Measurements from ENCODE around the gene P2RY12.

Gene P2RY12

DNA sequence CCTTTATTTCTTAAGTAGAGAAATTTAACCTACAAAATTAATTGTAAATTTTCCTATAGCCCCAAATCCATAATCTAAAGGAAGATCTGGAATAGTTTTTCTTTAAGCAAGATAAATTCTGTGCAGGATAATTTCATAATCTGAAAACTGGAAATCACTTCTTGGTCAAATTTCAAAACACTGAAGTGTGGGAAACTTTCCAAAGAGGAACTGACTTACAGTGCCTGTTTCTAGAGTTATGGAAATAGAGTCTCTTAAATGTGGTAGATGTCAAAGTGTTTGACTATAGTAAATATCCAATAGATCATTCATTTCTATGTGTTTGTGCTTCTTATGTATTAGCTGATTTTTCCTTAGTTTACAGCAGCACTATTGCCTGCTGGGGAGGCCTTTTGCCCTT is 53.7 kb downstream of the P2RY12 start:
- DNase-seq = no peak

DNA sequence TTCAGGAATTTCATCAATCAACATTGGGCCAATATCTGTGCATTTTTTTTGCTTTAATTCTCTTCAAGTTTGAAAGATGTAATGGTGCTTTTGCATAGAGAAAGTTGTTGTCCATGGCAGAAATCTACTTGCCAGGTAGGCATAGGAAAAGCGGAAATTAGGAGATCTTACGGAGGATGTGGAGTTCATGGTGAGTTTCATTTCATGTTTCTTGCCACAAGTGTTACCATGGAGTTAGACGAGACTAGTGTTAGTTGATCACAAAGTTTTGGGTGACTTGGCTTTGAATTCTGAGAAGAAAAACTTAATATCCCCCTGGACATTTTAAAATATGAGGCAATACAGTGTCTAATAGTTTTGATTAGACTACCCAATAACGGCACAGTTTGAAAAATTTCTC is 54.2 kb downstream of the P2RY12 start:
- no peak for DNase-seq

DNA sequence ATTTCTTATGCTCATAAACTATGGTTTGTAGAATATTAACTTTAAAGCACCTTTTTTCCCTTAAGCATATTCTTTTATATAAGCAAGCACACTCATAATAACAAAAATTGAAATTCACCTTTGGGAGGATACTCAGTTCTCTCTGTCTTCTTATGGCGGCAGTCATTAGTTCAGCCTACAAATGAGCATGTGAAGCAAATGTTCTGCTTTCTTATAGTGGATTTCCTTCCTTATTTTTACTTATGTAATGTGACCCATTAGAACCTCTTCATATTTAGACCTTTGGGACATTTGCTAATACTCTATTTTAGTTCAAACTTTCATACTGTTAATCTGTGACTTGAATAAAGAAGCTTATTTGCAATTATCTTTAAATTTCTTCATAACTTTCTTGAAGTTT is 55.2 kb downstream of the P2RY12 start, which contains the start of gene P2RY13:
Gene P2RY13 (minus strand): TSS at position 187 of the 400 bp plus-strand sequence. CDS start 21 bp downstream, at position 166.
- DNase-seq = no peak

DNA sequence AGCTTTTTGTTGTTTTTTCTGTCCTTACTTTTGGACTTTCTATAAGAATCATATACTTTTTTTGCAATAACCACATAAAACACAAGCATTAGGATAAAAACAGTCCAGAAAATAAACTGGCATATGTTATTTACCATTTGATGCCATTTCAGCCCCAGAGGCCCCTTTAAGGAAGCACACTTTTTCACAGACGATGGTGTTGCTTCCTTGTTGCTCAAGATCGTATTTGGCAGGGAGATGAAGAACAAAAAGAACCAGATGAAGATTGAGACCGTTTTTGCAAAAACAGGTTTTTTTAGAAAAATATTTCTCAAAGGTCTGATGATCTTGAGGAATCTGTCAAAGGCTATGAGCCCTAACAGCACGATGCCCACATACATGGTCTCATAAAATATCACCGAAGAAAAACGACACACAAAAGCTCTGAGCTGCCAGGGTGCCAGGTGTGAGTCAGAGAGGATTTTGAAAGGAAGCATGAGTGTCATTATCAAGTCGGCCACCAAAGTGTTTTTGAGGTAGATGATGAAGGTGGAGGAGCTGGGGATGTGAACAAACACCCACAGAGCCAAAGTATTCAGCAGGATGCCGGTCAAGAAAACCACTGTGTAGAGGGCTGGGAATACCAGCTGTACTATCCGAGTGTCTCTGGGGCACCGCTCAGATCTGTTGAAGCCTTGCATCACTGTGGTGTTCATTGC is 56.1 kb downstream of the P2RY12 start:
- no peak for DNase-seq

DNA sequence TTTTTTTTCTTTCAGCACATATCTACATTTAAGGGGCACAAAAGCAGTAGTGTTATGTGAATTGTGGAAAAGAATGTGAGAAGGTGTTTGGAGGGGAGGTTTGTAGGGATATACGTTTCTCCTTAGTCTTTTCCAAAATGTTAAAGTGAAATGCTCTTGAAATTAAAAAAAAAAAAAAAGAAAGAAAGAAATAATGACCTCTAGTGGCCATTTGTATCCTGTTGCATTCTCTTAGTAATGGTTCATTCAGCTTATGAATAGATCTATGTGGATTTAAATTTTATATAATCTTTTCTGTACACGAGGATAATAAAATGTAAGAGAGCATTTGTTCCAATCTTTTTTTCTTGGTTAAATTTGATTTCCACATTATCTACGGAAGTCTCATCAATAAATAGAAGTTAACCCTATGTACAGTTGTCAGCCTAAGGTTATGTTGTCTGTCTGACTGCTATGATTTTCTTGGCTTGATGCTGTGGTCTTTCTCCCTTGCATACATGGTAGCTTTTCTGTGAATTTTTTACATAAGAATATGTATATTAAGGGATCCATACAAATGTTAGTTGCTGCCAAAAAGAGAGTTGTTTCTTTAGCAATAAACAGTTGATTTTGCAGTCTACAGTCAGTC is 56.9 kb downstream of the P2RY12 start:
- DNase-seq = no peak

DNA sequence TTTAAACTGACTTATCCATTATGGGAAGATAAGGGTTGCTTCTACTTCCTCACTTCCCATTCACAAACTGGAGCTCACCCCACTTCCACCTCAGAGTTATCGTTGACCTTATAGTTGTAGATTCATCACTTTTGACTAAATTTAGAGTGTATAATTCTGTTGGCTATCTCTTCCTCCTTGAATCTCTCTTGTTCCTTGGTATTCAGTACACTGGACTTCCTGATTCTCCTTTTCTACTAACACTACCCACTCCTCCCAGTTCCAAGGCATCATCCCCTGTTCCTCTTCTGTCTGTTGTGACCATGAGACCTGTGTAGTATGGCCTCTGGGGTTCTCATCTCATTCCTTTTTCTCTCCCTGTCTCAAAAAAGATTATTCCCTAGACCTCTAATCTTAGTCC is 62.0 kb downstream of the P2RY12 start:
- no peak for DNase-seq

DNA sequence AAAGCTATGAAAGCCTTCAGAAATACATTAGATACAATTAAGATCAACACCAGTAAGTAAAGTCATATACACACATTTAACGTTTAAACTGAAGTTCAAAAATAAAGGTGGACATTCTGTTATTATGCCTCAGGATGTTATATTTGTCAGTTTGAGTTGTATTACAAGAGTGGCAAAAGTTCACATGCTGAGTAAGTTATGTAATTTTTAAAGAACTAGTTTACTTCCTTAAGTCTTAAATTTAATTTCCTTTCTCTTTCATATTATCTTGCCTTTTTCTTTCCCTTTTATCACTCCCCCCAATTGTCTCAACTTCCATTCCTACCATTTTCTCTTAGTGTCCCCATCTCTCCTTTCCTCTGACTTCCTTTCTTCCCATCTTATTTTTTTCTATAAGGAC is 63.0 kb downstream of the P2RY12 start:
- no peak for DNase-seq

DNA sequence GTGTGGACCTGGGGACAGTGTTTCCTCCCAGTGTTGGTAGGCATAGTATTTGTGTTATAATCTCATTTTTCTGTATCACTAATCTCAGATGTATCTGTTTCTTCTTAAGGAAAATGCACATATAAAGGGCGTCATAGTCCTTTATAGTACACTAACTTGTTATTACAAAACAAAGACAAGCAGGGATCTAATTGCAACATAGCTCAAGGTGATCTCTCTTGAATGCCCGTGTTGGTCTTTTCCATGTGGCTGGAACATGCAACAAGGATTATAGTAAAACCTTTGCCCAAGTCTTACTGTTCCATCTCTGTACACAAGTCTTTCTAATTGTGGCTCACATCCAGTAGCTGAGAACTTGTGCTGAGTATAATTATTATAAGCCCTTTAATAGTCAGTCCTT is 64.4 kb downstream of the P2RY12 start:
- no peak for DNase-seq

DNA sequence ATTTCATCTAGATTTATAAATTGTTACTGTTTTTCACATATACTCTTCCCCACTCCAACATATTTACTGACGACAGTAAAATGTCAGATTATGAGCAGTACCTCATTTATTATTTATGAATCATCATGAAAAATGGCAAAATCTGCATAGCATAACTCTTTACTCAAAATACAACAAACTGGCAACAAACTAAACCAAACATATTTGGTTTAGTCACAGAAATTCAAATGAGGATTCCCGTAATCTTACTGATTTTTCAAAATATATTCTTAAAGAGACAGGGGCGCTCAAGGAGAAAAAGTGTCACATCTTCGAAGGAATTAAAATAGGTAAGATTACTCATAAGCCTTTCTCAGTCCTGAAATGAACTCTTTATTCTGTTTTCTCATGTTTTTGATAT is 64.9 kb downstream of the P2RY12 start:
- DNase-seq = no peak

DNA sequence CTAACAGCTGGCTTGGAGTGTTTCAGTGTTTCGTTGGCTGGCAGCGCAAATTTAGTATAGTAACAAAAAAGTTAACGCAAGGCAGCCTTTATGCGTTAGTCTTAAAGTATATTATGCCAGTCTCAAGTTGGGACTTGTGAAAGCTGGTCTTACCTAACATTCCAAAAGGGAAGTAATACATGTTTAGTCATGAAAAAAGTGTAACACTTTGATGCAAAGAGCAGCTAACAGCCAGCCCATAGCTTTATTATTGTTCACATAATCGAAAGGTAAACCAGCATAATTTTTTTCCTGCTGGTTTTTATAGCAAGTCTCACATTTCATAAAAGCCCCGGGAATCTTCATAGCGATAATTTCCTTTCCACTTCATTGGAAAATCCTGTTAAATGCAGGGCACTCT is 65.6 kb downstream of the P2RY12 start:
- DNase-seq = no peak

DNA sequence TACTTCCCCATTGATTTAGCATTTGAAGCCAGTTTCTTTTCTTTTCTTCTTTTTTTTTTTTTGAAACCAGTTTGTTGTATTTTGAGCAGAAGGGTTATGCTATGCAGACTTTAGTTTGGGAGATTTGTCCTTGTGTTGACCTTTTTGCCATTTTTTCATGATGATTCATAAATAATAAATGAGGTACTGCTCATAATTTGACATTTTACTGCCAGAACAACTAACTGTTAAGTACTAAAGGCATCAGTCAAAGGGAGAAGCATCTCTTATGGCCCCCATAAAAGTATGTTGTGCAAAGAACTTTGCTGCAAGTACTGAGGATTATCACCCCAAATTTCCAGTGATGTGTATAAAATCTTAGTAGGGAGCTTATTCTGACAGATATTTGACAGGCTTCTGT is 66.2 kb downstream of the P2RY12 start:
- DNase-seq = no peak

DNA sequence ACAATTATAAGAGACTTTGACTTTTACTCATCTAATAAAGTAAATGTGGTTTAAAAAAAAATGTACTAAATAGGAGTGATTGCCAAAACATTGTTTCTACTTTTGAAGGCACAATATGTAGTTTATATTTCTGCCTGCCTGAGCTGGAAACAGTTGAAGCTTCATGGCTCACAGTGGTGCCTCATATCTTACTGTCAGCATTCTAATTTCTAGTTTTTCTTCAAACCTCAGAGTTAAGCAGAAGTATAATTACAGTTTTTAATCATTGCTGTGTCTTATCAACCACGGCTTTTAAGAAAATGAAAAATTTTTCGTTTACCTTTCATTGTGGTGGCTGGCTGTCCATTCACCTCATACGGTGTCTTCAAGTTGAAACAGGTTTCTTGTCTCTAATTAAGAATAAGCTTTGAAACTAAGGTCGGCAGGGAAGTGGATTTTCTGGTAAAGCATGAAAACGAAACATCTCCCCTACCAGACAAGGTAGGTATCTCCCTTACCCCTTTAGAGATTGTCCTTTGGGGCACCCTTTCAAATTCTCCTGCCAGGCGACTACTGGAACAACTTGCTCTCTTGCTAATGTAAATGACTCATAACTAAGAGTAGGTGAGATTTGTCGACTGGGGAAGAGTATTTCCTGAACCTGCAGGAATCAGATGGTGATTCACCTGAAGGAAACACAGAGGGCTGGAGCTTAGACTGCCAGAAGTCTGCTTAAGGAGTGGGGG is 68.1 kb downstream of the P2RY12 start, which contains the start of gene GPR87:
Gene GPR87 (minus strand): TSS at position 554 of the 725 bp plus-strand sequence. CDS start 16,720 bp downstream, outside the sequence.
- DNase-seq = no peak

DNA sequence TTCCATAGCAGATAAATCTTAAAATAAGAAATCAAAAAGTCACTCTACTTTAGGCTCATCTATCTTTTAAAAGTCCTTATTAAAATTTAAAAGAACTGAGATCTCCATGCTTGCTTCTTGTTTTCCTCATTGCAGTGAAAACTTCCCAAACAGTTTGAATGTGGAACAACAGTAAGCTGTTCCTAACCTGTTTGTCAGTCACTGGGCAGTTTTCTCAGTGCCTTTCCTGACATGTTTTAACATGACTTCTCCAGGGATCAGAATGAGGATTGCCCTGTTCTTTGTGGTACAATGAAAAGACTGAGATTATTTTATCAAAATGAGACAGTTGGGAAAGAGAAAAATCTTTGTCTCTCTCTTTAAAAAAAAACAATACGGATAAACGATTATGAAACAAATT is 68.7 kb downstream of the P2RY12 start:
- no peak for DNase-seq

DNA sequence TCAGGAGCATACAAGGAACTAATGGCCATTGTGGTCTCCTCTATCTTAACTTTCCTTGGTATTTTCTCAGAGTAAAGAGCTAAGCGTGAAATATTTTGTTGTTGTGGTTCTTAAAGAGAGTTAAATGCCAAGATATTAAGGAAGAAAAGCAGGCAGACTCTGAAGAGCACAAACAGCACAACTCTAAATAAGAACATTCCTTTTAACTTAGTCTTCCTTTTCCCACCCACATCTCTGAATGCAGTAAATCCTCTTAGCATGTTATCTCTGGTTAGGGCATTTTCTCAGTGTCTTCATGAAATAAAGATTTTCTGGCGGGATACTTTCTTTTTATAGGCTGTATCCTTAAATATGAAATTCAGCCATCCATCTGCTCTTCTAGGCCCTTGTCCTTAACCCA is 69.4 kb downstream of the P2RY12 start:
- DNase-seq = no peak

DNA sequence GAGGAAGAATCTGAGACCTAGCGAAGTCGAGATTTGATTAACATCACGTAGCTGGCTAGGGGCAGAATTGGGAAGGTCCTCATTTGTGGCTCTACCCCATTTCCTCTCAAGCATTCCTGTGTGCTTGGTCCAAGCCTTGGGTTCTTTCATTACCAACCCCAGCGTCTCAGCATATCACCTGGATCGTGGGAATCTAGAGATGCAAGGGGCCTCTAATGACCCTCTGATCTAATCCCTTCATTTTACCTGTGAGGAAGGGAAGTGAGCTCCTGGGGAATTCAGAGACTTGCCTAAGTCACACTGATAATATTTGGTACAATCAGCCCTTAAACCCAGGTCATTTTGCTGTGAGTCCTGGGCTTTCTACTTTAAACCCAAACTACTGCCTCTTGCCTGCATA is 70.0 kb downstream of the P2RY12 start:
- DNase-seq = no peak

DNA sequence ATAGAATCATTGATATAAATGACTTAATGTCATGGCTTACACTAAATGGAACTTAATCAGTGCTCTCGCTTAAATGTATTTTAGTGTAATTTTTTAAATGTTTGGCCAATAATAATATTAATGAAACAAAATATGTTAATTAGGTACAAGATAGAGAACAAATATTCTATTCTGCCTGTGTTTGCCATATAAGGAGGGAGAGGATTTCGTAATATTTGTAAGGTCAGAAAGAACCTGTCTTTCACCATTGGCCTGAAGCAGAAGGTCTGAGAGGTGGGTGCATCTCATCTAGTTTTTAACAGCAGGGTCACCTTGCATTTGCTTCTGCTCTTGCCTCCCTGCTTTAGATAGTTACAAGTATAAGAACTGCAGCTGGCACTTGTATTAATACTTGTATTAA is 70.4 kb downstream of the P2RY12 start:
- no peak for DNase-seq

DNA sequence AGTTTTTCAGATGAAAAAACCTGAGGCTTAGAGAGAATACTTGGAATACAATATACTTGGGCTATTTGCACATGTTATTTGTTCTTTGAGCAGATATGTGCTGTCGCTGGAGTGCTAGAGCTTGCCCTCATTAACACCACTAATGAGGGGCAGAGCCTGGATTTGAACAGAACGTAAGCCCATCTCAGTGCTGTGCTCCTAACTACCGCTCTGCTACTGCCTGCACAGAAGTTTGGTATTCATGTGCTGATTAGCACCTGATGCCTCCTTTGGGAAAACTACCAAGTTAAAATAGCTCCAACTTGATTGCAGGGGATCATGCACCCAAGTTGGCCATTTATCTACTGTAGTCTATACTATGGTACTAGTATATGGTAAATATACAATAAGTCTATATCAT is 71.6 kb downstream of the P2RY12 start:
- DNase-seq = no peak

DNA sequence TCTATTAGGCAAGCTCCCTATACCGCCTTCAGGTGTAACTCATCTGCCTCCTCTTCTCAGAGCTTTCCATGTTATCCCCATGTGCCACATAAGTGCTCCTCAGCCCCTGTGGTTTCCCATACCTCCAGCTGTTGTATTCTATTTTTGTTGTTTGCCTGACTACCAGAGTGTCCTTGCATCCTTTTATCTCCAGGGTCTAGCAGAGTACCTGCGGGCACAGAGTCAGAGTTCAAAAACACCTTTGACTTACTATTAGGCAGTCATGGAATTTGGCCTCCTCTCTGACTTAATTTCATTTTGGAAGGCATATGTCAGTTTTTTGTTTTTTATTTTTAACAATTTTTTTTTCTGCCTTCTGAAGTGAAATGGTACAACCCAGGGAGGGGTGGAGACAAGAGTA is 75.0 kb downstream of the P2RY12 start:
- no peak for DNase-seq

DNA sequence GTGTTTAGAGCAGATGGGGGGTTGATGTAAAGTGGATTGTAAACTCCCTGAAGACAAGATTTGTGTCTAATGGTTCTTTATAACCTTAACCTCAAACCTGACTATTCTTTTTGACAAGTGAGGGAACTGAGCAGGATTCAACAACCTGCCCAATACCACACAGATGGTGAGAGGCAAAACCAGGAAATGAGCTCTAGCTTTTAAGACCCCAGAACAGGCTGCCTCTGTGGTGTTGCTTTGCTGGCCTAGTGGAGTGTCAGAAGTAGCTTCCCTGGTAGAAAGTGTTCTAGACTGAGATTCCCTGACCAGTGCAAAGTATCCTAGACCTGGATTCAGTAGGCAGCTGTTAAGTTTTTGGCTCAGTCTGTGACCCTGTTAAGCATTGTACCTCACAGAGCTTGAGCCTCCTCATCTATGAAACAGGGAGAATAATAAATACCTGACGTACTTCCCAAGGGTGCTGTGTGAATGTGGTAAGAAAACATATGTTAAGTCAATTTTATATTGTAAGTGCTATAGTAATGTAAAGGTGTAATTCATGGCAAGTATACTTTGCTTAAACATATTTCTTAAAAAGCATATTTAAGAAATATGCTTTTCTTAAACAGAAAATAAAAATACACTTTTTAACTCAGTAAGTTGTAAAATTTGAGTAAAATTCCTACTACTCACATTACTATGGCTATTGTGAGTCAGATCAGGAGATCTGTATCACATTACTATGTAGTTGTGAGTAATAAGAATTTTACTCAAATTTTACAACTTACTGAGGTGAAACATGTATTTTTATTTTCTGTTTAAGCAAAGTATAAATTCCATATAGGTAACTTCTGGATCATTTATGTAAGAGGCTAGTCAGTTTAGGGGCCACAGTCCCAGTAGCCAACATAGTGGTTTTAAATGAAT is 76.7 kb downstream of the P2RY12 start:
- DNase-seq = no peak

DNA sequence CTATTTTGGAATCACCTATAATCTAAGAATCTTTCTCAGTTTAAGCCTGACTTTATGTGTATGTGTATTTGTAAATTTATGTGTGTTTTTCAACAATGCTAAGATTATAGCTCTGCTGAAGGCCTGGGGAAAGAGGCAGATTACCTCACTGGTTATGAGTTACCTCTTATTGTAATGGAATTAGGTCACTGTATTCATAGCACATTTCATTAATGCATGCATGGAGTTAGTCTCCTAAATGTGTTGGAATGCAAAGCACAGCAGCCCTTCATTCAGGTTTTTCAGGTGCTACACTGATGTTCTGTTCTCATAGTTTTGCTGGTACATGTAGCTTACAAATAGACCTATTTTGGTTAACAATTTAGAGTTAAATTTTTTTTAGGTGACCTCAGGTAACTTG is 77.4 kb downstream of the P2RY12 start:
- no peak for DNase-seq

DNA sequence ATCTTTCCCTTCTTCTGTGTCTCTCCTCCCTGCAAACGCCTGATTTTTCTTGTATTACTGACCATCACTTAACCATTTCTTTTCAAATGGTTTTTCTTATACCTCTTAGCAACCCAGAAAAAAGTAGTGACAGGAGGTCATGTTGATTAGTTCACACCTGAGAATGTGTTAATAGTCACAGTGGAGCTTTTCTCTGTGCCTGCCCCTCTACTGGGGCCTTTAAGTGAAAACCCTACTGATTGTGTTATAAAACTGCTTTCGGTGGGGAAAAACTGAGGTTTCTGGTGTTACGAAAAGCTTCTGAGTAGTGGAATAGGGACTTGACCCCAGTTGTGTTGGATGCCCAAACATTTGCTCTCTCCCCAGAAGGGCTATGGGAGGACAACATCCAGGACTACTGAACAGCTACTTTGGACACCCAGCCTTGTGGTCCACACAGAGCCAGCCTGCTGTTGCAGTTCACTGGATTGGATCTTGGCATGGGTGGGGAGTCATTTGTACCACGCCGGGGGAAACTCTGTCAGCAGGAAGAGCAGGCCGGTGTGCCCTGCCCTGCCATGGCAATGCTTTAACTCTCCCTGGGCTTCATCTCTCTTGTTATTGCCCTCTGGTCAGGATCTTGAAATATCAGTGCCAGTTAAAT is 78.3 kb downstream of the P2RY12 start:
- no peak for DNase-seq

DNA sequence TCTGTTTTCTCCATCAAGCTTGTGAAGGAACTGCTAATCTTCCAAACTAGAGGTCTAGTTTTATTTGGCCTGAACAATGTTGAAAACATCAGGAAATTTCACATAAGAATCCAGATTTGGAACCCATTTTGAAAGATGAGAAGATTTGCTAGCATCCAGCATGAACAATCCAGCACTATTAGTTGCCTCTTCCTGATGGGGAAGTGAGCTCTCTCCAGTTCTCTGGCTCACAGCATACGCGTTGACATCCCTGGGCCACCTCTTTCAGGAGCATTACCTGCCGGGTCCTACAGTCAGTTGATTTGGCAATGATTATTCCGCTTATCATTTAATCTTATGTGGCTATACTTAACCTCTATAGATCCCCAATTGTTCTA is 78.8 kb downstream of the P2RY12 start:
- DNase-seq = no peak
